Activated naive CD4-positive, alpha-beta T cell treated with anti-CD3 and anti-CD28 coated beads, Interleukin-2, amount 10 ng/mL, durations not matched to agents 5 hours and 36 hours (primary cell): Measurements from ENCODE around the gene ARMH4. TPM values are rescaled to one million over a fixed set of nuclear protein-coding genes. Genes with fewer than 3 reads are reported as not detected.

Source experiments
- total RNA-seq, 2 experiments: library from RNA; stranded (reverse); gene quantifications; one replicate each; pipeline ENCODE4 v1.2.3, GENCODE V29; 2021

The ARMH4 gene
- under 1 TPM in 1 of 2 experiments, not detected in 1; 0.18 TPM for total RNA-seq

GRCh38 chr14:58152014-58152857 is at the start of gene ARMH4:
TSS of gene ARMH4 (minus strand) at chr14:58152213. CDS start at chr14:58139358, 12,855 bp downstream.

GRCh38 chr14:58199726-58200479 is 47.9 kb upstream of the ARMH4 start, which contains the start of gene ACTR10:
TSS of gene ACTR10 (plus strand) at chr14:58200149. CDS start at chr14:58200218, 69 bp downstream.

Other genes with a start within 250 kb of the ARMH4 start
- 10 to 100 TPM; 41.6 to 46.3 TPM for gene ACTR10, start 47.9 kb upstream of the ARMH4 start, total RNA-seq
- 100 to 1,000 TPM; 182 to 184 TPM for gene PSMA3, start 92.6 kb upstream of the ARMH4 start, total RNA-seq
- 10 to 100 TPM; 33.6 to 35.2 TPM for gene ARID4A, start 146.3 kb upstream of the ARMH4 start, total RNA-seq
- gene TOMM20L, start 243.7 kb upstream of the ARMH4 start, total RNA-seq: not detected